Measurements from ENCODE around the gene SCD5. TPM values are rescaled to one million over a fixed set of nuclear protein-coding genes. Genes with fewer than 3 reads are reported as not detected.

The SCD5 gene
- total and polyA plus RNA-seq, 2 of the 13 experiments (the other 11 are each of a cell fraction or from before 2014, with no cell fraction given): not detected

DNA sequence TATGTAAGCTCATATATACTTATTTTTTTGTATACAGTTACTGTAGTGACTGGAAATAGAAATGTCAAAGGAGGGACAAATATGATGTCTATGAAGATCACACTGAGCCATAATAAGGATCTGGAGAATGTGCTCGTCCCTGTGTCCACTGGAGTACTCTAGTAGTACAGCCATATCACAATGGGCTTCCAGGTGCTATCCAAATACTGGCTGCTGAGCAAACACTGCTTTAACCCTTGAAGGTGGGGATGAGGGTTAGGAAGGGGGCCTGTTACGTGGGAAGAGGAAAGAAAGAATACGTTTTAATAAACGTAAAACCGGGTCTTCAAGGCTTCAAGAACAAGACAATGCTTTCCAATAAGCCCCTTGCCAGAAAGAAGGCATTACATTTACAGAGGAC, 207.0 kb downstream of the SCD5 start:
- no TSS peak for BruUV-seq (replicated peaks)

DNA sequence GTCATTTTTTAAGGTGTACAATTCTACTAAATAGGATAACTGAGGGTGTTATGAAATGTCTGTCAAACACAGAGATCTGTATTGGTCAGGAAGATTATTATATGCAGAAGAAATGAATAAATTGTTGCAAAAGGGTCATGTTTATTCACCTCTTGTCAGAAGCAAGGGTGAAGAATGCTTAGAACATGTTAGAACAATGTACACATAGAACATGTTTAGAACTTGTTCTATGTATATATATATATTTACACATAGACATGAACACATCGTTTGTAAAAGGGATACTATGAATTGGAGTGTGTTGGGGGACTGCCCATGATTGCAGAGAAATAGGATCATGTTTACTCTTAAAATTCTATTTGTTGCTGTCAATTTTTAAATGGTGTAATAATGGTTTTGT, 208.8 kb downstream of the SCD5 start:
- DNase-seq (ENCODE audit: low spot score): no peak
- H3K36me3 ChIP-seq (replicated peaks in 1 of 2; ENCODE audit: control insufficient read depth in 1 of 2, insufficient read depth in 2 of 2, low read length in 2 of 2): no peaks in the 10 kb centered on the region
- no peaks in the 10 kb centered on the region for H4K20me1 ChIP-seq (ENCODE audit: insufficient read depth, low read length)
- no peak overlapping the region for H3K27ac ChIP-seq (ENCODE audit: extremely low read length, insufficient read depth, low read length)
- no peak overlapping the region for H2AFZ ChIP-seq (ENCODE audit: low read length)
- in situ Hi-C loops (cut with HindIII; ENCODE audit: extremely low pct_ligation_motif_present, low pct_unique_long_range_greater_than_20kb) (no loop called here), intact Hi-C loops (cut with micrococcal nuclease; ENCODE audit: unreplicated experiment) (no loop called here)
- no peak overlapping the region for H3K4me2 ChIP-seq (ENCODE audit: low read depth, low read length)
- no peaks in the 10 kb centered on the region for H3K9me3 ChIP-seq (ENCODE audit: low read length)
- no peak overlapping the region for H3K9ac ChIP-seq (ENCODE audit: insufficient read depth, low read depth, low read length)
- ATAC-seq: no peak
- POLR2A ChIA-PET: no interaction called here
- H3K27me3 ChIP-seq (ENCODE audit: control insufficient read depth in 1 of 2, insufficient read depth in 2 of 2, low read length in 2 of 2): no peaks in the 10 kb centered on the region; a peak in 1 of 5 replicates
- no peaks in the 10 kb centered on the region for H3K79me2 ChIP-seq (ENCODE audit: insufficient read depth, low read length)
- 3% methylated on average over 1 of the region's 1 CpG for WGBS (ENCODE audit: low lambda C conversion rate)
- FAIRE-seq: no peak
- no TSS peak for BruUV-seq (replicated peaks)
- CTCF ChIA-PET (ENCODE audit: low intra/inter-chr PET ratio, low total read pairs): no interaction called here
- H3K4me3 ChIP-seq (replicated peaks in 1 of 3; ENCODE audit: insufficient read depth in 1 of 3, low read depth in 2 of 3, low read length in 3 of 3): no peak overlapping the region
- peaks cover 2% of the 10 kb centered on the region for H3K4me1 ChIP-seq (ENCODE audit: insufficient read depth, low read length)
- no peak for TF ChIP-seq PHB2 (IDR thresholded peaks at IDR 0.05; ENCODE audit: partially characterized antibody)
- no peak for TF ChIP-seq ZNF10 (CRISPR knock-in tag; IDR thresholded peaks at IDR 0.05; ENCODE audit: borderline replicate concordance, low read depth)
- TF ChIP-seq, protein P1, sequence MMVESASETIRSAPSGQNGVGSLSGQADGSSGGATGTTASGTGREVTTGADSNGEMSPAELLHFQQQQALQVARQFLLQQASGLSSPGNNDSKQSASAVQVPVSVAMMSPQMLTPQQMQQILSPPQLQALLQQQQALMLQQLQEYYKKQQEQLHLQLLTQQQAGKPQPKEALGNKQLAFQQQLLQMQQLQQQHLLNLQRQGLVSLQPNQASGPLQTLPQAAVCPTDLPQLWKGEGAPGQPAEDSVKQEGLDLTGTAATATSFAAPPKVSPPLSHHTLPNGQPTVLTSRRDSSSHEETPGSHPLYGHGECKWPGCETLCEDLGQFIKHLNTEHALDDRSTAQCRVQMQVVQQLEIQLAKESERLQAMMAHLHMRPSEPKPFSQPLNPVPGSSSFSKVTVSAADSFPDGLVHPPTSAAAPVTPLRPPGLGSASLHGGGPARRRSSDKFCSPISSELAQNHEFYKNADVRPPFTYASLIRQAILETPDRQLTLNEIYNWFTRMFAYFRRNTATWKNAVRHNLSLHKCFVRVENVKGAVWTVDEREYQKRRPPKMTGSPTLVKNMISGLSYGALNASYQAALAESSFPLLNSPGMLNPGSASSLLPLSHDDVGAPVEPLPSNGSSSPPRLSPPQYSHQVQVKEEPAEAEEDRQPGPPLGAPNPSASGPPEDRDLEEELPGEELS (CRISPR knock-in tag; IDR thresholded peaks at IDR 0.05): no peak
- TF ChIP-seq ZNF567 (CRISPR knock-in tag; IDR thresholded peaks at IDR 0.05; ENCODE audit: borderline replicate concordance): no peak
- no peak for TF ChIP-seq ZMYM2 (CRISPR knock-in tag; IDR thresholded peaks at IDR 0.05)
- TF ChIP-seq ZNF460 (CRISPR knock-in tag; IDR thresholded peaks at IDR 0.05; ENCODE audit: borderline replicate concordance): no peak
- no peak for TF ChIP-seq ZNF570 (CRISPR knock-in tag; IDR thresholded peaks at IDR 0.05; ENCODE audit: borderline replicate concordance)
- no peak for TF ChIP-seq ZNF329 (CRISPR knock-in tag; IDR thresholded peaks at IDR 0.05; ENCODE audit: low read depth)
- no peak for TF ChIP-seq MBD4 (IDR thresholded peaks at IDR 0.05; ENCODE audit: borderline replicate concordance, low read length)
- no peak for TF ChIP-seq FOXA3 (CRISPR knock-in tag; IDR thresholded peaks at IDR 0.05)
- no peak for TF ChIP-seq PRMT3 (CRISPR knock-in tag; IDR thresholded peaks at IDR 0.05; ENCODE audit: borderline replicate concordance, low read depth)
- TF ChIP-seq ZNF234 (CRISPR knock-in tag; conservative IDR thresholded peaks at IDR 0.05): no peak
- TF ChIP-seq HOXA5 (CRISPR knock-in tag; IDR thresholded peaks at IDR 0.05): no peak

More for the DNA sequence above, 207.0 kb downstream of the SCD5 start:
- TF ChIP-seq ASH2L (IDR thresholded peaks at IDR 0.05; ENCODE audit: insufficient read length, low read depth, low read length) (no peak), AHR (CRISPR knock-in tag; IDR thresholded peaks at IDR 0.05) (no peak), ZNF652 (CRISPR knock-in tag; IDR thresholded peaks at IDR 0.05; ENCODE audit: borderline replicate concordance, low read depth) (peak; percentile 70; the same call in 1 of the 2 replicates), FOXK1 (CRISPR knock-in tag; IDR thresholded peaks at IDR 0.05; ENCODE audit: borderline replicate concordance, low read depth) (no peak)
- TF ChIP-seq, protein P2, sequence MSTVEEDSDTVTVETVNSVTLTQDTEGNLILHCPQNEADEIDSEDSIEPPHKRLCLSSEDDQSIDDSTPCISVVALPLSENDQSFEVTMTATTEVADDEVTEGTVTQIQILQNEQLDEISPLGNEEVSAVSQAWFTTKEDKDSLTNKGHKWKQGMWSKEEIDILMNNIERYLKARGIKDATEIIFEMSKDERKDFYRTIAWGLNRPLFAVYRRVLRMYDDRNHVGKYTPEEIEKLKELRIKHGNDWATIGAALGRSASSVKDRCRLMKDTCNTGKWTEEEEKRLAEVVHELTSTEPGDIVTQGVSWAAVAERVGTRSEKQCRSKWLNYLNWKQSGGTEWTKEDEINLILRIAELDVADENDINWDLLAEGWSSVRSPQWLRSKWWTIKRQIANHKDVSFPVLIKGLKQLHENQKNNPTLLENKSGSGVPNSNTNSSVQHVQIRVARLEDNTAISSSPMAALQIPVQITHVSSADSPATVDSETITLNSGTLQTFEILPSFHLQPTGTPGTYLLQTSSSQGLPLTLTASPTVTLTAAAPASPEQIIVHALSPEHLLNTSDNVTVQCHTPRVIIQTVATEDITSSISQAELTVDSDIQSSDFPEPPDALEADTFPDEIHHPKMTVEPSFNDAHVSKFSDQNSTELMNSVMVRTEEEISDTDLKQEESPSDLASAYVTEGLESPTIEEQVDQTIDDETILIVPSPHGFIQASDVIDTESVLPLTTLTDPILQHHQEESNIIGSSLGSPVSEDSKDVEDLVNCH (CRISPR knock-in tag; IDR thresholded peaks at IDR 0.05): no peak
- WGBS (ENCODE audit: low lambda C conversion rate): 13% methylated on average over 5 of the region's 5 CpGs
- ChIA-PET POLR2A (no interaction called here), CTCF (ENCODE audit: low intra/inter-chr PET ratio, low total read pairs) (no interaction called here)
- Histone ChIP-seq H3K4me2 (ENCODE audit: low read depth, low read length) (no peak overlapping the region), H3K9me3 (ENCODE audit: low read length) (no peaks in the 10 kb centered on the region), H4K20me1 (ENCODE audit: insufficient read depth, low read length) (no peaks in the 10 kb centered on the region), H3K36me3 (replicated peaks in 1 of 2; ENCODE audit: control insufficient read depth in 1 of 2, insufficient read depth in 2 of 2, low read length in 2 of 2) (no peaks in the 10 kb centered on the region), H3K27me3 (ENCODE audit: control insufficient read depth in 1 of 2, insufficient read depth in 2 of 2, low read length in 2 of 2) (no peaks in the 10 kb centered on the region), H3K79me2 (ENCODE audit: insufficient read depth, low read length) (no peaks in the 10 kb centered on the region), H3K4me1 (ENCODE audit: insufficient read depth, low read length) (no peaks in the 10 kb centered on the region), H3K9ac (ENCODE audit: insufficient read depth, low read depth, low read length) (no peak overlapping the region), H3K4me3 (replicated peaks in 1 of 3; ENCODE audit: insufficient read depth in 1 of 3, low read depth in 2 of 3, low read length in 3 of 3) (no peak overlapping the region), H3K27ac (ENCODE audit: extremely low read length, insufficient read depth, low read length) (no peak overlapping the region), H2AFZ (ENCODE audit: low read length) (no peak overlapping the region)
- intact Hi-C loops (cut with micrococcal nuclease; ENCODE audit: unreplicated experiment) (no loop called here), in situ Hi-C loops (cut with HindIII; ENCODE audit: extremely low pct_ligation_motif_present, low pct_unique_long_range_greater_than_20kb) (no loop called here)
- no peak for ATAC-seq
- FAIRE-seq: no peak
- DNase-seq (ENCODE audit: low spot score): no peak
